Measurements from ENCODE around the gene ITGA1. TPM values are rescaled to one million over a fixed set of nuclear protein-coding genes. Genes with fewer than 3 reads are reported as not detected.

ITGA1 gene
- total and polyA plus RNA-seq, 4 donors, result 24.2 to 187 (median 48.5) TPM

- Histone ChIP-seq H3K4me1 (ENCODE audit: control insufficient read depth in 4 of 4, insufficient read depth in 4 of 4, low read length in 3 of 4) (peaks cover 0 to 3% (median under 1%) of the 10 kb centered on the region in 4 donors), H3K9me3 (ENCODE audit: control insufficient read depth in 4 of 4, low read length in 3 of 4) (no peaks in the 10 kb centered on the region), H3K9ac (ENCODE audit: low read depth in 1 of 2, low read length in 2 of 2) (no peak overlapping the region), H3K27me3 (ENCODE audit: control insufficient read depth in 4 of 4, insufficient read depth in 4 of 4, low read length in 3 of 4) (no peaks in the 10 kb centered on the region), H3K27ac (ENCODE audit: low read depth in 1 of 2, low read length in 2 of 2) (no peak overlapping the region), H3K36me3 (ENCODE audit: control insufficient read depth in 4 of 4, insufficient read depth in 3 of 4, low read depth in 1 of 4, low read length in 3 of 4) (peaks cover 0 to 9% (median 5%) of the 10 kb centered on the region in 4 donors), H3K4me3 (ENCODE audit: low read depth in 1 of 3, low read length in 3 of 3) (no peak overlapping the region)
- no peak for DNase-seq (ENCODE audit: low spot score)
- no peak for TF ChIP-seq GABPA (IDR thresholded peaks at IDR 0.05 in 1 of 2, conservative IDR thresholded peaks at IDR 0.05 in 1 of 2)
- TF ChIP-seq HNF4A (conservative IDR thresholded peaks at IDR 0.05), result peak in 1 of 2 donors; percentile 17
- WGBS, result 65% methylated on average over 4 of the region's 4 CpGs
Observed at GRCh38 chr5:52881468-52881867, 93.8 kb downstream of the ITGA1 start.

GRCh38 chr5:52883110-52883509 is 95.4 kb downstream of the ITGA1 start:
- H3K9me3 ChIP-seq (ENCODE audit: control insufficient read depth in 4 of 4, low read length in 3 of 4), result no peaks in the 10 kb centered on the region
- no peaks in the 10 kb centered on the region for H3K27me3 ChIP-seq (ENCODE audit: control insufficient read depth in 4 of 4, insufficient read depth in 4 of 4, low read length in 3 of 4)
- no peak overlapping the region for H3K27ac ChIP-seq (ENCODE audit: low read depth in 1 of 2, low read length in 2 of 2)
- no peak for DNase-seq (ENCODE audit: low spot score)
- no peak overlapping the region for H3K9ac ChIP-seq (ENCODE audit: low read depth in 1 of 2, low read length in 2 of 2)
- H3K36me3 ChIP-seq (ENCODE audit: control insufficient read depth in 4 of 4, insufficient read depth in 3 of 4, low read depth in 1 of 4, low read length in 3 of 4), result peaks cover 0 to 14% (median 5%) of the 10 kb centered on the region in 4 donors
- TF ChIP-seq NR2F2 (IDR thresholded peaks at IDR 0.05) (no peak), TAF1 (conservative IDR thresholded peaks at IDR 0.05) (no peak), SP1 (IDR thresholded peaks at IDR 0.05) (no peak), HNF4G (IDR thresholded peaks at IDR 0.05) (no peak), HNF4A (conservative IDR thresholded peaks at IDR 0.05) (no peak), EGR1 (IDR thresholded peaks at IDR 0.05; ENCODE audit: low read depth in 2 of 2) (no peak), GABPA (IDR thresholded peaks at IDR 0.05 in 1 of 2, conservative IDR thresholded peaks at IDR 0.05 in 1 of 2) (no peak), JUND (IDR thresholded peaks at IDR 0.05) (no peak), ZBTB33 (IDR thresholded peaks at IDR 0.05) (no peak), FOXA2 (IDR thresholded peaks at IDR 0.05) (no peak)
- TF ChIP-seq, protein P1, sequence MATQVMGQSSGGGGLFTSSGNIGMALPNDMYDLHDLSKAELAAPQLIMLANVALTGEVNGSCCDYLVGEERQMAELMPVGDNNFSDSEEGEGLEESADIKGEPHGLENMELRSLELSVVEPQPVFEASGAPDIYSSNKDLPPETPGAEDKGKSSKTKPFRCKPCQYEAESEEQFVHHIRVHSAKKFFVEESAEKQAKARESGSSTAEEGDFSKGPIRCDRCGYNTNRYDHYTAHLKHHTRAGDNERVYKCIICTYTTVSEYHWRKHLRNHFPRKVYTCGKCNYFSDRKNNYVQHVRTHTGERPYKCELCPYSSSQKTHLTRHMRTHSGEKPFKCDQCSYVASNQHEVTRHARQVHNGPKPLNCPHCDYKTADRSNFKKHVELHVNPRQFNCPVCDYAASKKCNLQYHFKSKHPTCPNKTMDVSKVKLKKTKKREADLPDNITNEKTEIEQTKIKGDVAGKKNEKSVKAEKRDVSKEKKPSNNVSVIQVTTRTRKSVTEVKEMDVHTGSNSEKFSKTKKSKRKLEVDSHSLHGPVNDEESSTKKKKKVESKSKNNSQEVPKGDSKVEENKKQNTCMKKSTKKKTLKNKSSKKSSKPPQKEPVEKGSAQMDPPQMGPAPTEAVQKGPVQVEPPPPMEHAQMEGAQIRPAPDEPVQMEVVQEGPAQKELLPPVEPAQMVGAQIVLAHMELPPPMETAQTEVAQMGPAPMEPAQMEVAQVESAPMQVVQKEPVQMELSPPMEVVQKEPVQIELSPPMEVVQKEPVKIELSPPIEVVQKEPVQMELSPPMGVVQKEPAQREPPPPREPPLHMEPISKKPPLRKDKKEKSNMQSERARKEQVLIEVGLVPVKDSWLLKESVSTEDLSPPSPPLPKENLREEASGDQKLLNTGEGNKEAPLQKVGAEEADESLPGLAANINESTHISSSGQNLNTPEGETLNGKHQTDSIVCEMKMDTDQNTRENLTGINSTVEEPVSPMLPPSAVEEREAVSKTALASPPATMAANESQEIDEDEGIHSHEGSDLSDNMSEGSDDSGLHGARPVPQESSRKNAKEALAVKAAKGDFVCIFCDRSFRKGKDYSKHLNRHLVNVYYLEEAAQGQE (IDR thresholded peaks at IDR 0.05), result no peak
- WGBS, result 73% methylated on average over 4 of the region's 4 CpGs
- H3K4me1 ChIP-seq (ENCODE audit: control insufficient read depth in 4 of 4, insufficient read depth in 4 of 4, low read length in 3 of 4), result peaks cover 2 to 10% (median 3%) of the 10 kb centered on the region in 4 donors
- no peak overlapping the region for H3K4me3 ChIP-seq (ENCODE audit: low read depth in 1 of 3, low read length in 3 of 3)

DNA sequence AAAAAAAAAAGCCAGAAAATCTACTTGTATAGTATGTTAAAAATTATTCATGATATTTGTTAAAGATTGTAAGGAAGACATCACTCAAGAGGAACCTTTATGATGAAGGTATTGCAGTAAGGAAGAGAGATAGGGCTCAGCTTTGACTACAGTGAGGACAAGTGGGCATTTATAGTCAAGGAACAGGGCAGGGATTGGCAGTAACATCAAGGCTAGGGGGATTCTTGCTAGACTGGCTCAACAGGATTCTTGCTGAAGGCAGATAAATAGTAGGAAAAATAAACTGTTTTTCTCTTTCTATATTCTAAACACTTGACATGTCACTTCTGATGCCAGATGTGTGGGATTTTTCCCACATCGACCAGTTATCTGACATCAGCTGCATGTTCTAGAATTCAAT is 96.7 kb downstream of the ITGA1 start:
- H3K4me1 ChIP-seq (ENCODE audit: control insufficient read depth in 4 of 4, insufficient read depth in 4 of 4, low read length in 3 of 4), result peaks cover 2 to 18% (median 8%) of the 10 kb centered on the region in 4 donors
- peaks cover 0 to 16% (median 7%) of the 10 kb centered on the region in 4 donors for H3K36me3 ChIP-seq (ENCODE audit: control insufficient read depth in 4 of 4, insufficient read depth in 3 of 4, low read depth in 1 of 4, low read length in 3 of 4)
- no peak overlapping the region for H3K27ac ChIP-seq (ENCODE audit: low read depth in 1 of 2, low read length in 2 of 2)
- 79% methylated on average over 1 of the region's 1 CpG for WGBS
- H3K27me3 ChIP-seq (ENCODE audit: control insufficient read depth in 4 of 4, insufficient read depth in 4 of 4, low read length in 3 of 4), result no peaks in the 10 kb centered on the region
- TF ChIP-seq CTCF (IDR thresholded peaks at IDR 0.05; ENCODE audit: low read depth, low read length, missing input control), result no peak
- no peak for TF ChIP-seq FOXA1 (IDR thresholded peaks at IDR 0.05)
- no peak for TF ChIP-seq ATF3 (IDR thresholded peaks at IDR 0.05)
- TF ChIP-seq MAX (IDR thresholded peaks at IDR 0.05), result no peak
- no peak for TF ChIP-seq NR2F2 (IDR thresholded peaks at IDR 0.05)
- no peak for TF ChIP-seq HNF4G (IDR thresholded peaks at IDR 0.05)
- TF ChIP-seq TAF1 (conservative IDR thresholded peaks at IDR 0.05), result no peak
- TF ChIP-seq HNF4A (conservative IDR thresholded peaks at IDR 0.05), result no peak
- TF ChIP-seq YY1 (IDR thresholded peaks at IDR 0.05), result no peak
- TF ChIP-seq EGR1 (IDR thresholded peaks at IDR 0.05; ENCODE audit: low read depth in 2 of 2), result no peak
- TF ChIP-seq GABPA (IDR thresholded peaks at IDR 0.05 in 1 of 2, conservative IDR thresholded peaks at IDR 0.05 in 1 of 2), result no peak
- no peak for TF ChIP-seq ZBTB33 (IDR thresholded peaks at IDR 0.05)
- DNase-seq (ENCODE audit: low spot score), result no peak
- H3K9me3 ChIP-seq (ENCODE audit: control insufficient read depth in 4 of 4, low read length in 3 of 4), result no peaks in the 10 kb centered on the region
- no peak overlapping the region for H3K4me3 ChIP-seq (ENCODE audit: low read depth in 1 of 3, low read length in 3 of 3)
- no peak overlapping the region for H3K9ac ChIP-seq (ENCODE audit: low read depth in 1 of 2, low read length in 2 of 2)

All from liver (tissue), 9 donors.